Fibroblast of peridontal ligament (primary cell): Measurements from ENCODE around the gene MARCOL.

Experiments used
- DNase-seq: peaks from one replicate; pipeline ENCODE4 v3.0.0-alpha.2; 2010; ENCODE audit errors: extremely low read depth

The MARCOL gene

DNA sequence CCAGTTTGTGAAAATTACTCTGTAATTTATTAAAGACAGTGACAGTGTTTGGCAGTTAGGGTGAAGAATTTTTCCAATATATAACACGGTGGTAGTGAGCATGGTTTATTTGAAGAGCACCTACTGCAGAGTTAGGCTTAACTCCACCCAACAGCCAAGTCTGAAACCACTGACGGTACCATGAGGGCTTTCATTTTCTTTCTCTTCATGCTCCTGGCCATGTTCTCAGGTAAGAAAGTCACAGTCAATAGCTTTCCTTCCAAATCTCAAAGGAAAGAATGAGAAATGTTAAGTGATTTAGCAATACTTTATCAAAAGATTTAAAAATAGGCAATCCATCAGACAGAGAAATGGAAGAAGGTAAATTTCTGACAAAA, at the start of gene MARCOL:
Gene MARCOL, plus strand, starts transcription at position 108 of the 377 bp plus-strand sequence. Its CDS starts 73 bp downstream, at position 181.
- DNase-seq, result no peak

DNA sequence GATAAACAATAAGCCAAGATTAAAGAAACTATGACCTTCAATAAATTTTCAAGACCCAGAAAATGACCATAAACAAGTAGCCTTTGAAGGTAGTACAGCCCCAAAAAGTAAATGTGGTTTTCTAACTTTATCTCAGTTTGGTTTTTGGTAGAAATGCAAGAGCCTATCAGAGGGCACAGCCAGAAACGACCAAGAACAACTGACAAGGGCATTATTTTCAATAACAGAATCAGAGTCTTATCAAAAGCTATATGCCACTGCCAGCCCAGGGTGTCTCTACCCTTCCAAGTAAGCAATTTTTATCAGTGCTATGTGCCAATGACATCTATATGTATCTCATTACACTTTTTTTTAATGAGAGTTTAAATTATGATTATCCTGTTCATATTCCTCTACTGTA, 47.3 kb upstream of the MARCOL start:
- DNase-seq, result no peak

- no peak for DNase-seq
Observed at GRCh38 chr5:148193202-148193601, 45.1 kb upstream of the MARCOL start.

- no peak for DNase-seq
Observed at GRCh38 chr5:148201151-148201550, 37.2 kb upstream of the MARCOL start.

- no peak for DNase-seq
Observed at GRCh38 chr5:148202531-148203203, 35.7 kb upstream of the MARCOL start, which contains the start of gene SPINK6. Gene SPINK6, plus strand, starts transcription at chr5:148203042. Its CDS starts 55 bp downstream, at chr5:148203097.

DNA sequence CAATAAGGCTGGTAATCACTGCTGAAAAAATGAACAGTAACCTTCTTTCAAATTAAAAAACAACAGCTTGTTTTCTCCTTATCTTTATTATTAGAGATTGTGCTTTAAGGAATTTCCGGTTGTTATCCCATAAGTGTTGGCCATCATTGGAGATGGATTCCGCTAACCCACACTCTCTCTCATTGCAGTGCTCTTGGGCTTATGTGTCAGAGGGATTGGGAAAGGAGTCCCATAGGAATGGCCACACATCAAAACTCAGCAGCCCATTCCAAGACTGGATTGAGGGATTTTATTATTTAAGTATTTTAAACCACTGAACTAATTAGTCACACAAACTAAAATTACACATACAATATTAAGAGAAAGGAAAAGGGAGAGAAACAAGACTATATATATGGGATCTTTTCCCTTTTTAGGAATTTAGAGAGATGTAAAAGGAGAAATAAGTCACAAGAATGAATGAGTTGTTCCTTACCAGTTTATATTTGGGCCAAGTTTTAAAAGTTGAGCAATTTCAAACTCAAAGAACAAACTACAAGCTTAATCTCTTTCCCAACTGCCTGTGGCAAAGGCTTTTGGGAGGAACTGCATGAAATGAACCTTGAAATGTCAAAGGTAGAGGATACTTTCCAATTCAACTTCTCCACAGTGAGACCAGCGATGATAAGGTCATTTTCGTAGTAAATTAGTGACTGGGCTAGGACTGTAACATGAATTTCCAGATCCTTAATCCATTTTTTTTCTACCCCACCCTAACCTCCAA, 33.1 kb upstream of the MARCOL start:
- no peak for DNase-seq

- DNase-seq, result no peak
Observed at GRCh38 chr5:148205865-148206264, 32.5 kb upstream of the MARCOL start.

- DNase-seq, result no peak
Observed at GRCh38 chr5:148206620-148207019, 31.7 kb upstream of the MARCOL start.

GRCh38 chr5:148208226-148208625, 30.1 kb upstream of the MARCOL start:
- no peak for DNase-seq

- no peak for DNase-seq
Observed at GRCh38 chr5:148209151-148209770, 29.1 kb upstream of the MARCOL start.

DNA sequence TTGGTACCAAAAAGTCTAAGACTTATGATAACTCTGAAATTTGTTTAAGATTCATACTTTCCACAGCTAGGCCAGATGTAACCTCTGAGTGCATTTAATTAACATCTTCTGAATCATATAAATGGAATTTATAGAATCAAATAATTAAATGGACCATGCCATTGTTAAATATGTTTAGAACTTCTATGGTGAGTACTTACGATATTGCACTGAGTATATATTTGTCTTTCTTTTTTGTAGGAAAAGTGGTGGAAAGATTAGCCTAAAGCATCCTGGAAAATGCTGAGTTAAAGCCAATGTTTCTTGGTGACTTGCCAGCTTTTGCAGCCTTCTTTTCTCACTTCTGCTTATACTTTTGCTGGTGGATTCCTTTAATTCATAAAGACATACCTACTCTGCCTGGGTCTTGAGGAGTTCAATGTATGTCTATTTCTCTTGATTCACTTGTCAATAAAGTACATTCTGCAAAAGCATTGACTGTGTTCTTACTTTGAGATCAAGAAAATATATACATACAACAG, 23.6 kb upstream of the MARCOL start:
- no peak for DNase-seq

GRCh38 chr5:148221508-148221907, 16.8 kb upstream of the MARCOL start:
- DNase-seq, result no peak

DNA sequence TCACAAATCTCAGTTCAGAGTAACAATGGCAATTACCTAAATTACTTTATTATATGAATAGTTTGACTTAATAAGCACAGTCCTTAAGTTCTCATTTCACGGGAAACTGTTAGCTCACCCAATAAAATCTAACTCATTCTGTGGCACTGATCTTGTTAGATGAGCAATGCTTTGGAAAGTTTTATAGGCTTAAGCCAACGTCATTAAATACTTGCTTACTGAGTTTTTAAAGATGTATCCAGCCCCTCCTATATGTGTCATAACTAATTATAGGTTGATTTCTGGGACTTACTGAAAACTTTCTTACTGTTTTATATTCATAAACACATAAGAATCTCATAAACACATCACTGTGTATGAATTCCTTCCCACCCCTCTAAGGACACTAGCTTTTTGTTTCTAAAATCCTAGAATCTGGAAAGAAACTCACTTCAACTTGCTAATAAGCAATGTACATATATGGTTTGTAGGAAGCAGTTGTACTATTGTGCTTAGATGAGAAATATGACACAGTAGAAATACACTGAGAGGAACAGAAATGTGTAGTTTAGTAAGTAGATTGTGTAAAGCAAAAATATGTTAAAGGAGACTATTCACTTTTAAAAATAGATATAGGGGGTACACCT, 14.1 kb upstream of the MARCOL start:
- no peak for DNase-seq

DNA sequence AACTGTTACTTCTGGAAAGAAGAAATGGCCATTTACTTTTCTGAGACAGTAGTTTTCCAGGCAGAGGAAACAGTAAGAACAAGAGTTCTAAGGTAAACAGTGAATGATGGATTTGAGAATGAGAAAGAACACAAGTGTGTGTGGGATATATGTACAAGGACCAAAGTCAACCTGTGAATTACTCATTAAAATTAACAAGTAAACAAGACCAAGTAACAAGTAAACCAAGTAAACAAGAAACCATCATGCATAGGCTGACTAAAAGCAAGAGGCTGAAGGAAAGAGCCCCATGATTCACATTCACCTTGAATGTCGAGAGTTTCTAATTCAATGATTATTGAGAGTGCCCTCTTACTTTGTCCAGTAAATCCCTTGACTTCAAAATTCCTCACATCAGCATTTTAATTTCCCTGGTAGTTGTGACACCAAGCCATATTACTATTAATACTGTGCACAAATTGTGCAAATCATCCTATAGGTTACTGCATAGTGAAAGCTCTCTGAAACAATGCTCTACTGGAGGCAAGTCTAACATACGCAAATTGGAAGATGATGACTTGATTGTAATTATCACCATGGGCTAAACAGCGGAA, 9.8 kb upstream of the MARCOL start:
- no peak for DNase-seq

GRCh38 chr5:148229840-148230239, 8.5 kb upstream of the MARCOL start:
- no peak for DNase-seq

DNA sequence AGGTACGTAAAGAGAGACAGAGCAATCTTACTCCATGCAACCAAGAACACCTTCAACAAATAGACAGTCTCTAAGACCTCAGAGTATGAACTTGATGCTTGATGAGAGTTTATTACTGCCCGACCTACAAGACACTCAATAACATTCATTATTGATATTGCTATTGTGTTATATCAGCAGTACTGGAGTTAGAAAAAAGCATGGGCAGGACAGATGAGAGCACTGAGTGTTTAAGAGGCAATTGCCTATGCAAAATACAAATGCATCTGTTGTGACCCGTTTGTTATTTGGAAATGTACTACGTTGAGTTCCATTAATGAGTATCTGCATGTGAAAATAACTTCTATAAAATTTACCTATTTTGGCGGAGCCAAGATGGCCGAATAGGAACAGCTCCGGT, 8.1 kb upstream of the MARCOL start:
- no peak for DNase-seq

DNA sequence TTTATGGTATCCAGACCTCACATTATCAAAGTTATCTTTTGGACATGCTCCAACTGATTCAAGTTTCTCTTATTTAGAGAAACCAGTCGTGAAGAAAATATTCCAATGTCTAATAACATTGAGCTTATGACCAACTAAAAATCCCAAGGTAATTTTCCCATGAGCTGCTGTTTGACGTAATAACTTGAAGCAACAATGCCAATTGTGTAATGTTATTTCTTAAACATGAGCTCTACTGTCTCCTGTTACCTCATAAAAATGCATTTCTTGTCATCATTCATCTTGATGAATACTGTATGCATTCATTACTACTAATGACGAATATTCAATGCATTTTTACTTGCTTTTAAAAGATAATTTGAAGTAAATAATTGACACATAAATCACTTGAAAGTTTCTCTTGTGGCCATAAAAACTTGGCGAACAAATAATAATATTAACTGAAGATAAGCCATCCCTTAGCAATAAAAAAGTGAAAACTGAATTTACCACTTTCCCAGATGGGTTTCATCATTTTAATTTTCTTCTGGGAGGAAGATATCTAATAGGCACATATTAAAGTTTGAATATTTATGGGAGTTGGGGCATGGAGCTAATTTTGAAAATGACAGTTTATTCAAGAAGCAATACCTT, 424 bp upstream of the MARCOL start:
- DNase-seq, result no peak

DNA sequence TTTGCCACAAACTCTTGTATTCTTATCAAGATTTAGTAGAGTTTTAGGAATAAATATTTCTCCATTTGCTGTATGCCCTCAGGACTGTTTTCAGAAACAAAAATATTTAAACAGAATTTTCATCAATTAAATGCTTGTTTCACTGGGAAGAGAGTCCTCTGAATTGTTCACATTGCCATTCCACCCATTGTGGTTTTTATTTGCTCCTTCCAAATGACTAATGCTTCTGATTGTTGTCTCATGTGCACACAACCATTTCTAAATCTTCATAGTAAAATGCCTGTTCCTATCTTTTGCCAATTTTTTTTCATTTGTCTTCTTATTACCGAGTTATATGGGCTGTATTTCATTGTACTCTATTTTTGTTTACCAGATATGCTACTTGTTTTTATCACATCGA, 10.6 kb downstream of the MARCOL start:
- DNase-seq, result no peak

- no peak for DNase-seq
Observed at GRCh38 chr5:148255456-148255855, 17.1 kb downstream of the MARCOL start.

- no peak for DNase-seq
Observed at GRCh38 chr5:148259288-148259687, 21.0 kb downstream of the MARCOL start.

DNA sequence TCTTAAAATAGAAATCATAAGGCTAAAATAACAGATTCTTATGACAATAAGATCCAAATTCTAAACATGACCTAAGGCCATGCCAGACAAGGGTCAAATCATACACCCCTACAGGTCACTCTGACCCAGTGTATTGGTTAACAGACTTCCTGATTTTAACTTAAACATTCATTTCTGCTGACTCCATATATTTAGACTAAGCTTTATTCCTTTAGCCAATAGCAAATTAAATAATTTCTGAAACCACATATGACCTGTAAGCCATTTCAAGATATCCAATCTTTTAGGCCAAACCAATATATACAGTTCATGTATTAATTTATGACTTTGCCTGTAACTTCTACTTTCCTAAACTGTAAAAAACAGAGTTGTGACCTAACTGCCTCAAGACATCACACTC, 22.9 kb downstream of the MARCOL start:
- no peak for DNase-seq
